K562 (cell line): ENCODE data around the gene SGTB. TPM values are rescaled to one million over a fixed set of nuclear protein-coding genes. Genes with fewer than 3 reads are reported as not detected.

Experiments used
- ARNT ChIP-seq, 2 experiments: fragments of 450-650 bp; IDR thresholded peaks; 2 replicates each; pipeline ENCODE4 v1.6.1; 2016; ENCODE audit warnings: mild to moderate bottlenecking in 1 of 2
- ATF6 ChIP-seq: sonication (generic); formaldehyde crosslinking; IDR thresholded peaks from 2 replicates; pipeline ENCODE4 v1.4.0; 2020; ENCODE audit warnings: mild to moderate bottlenecking, missing genetic modification reagents
- BMI1 ChIP-seq: fragments of 150-350 bp; IDR thresholded peaks from 2 replicates; pipeline ENCODE4 v1.6.1; 2014; ENCODE audit warnings: low read length
- CREB3 ChIP-seq: fragments of 450-650 bp; conservative IDR thresholded peaks from 2 replicates; pipeline ENCODE4 v1.6.1; 2016; ENCODE audit warnings: missing genetic modification characterization, low read depth, mild to moderate bottlenecking, missing compliant biosample characterization, moderate library complexity
- FOXA3 ChIP-seq, 2 experiments: fragments of 450-650 bp in 1 of 2; sonication (generic) in 1 of 2; formaldehyde crosslinking; IDR thresholded peaks in 1 of 2; conservative IDR thresholded peaks in 1 of 2; 2 replicates each; pipeline versions ENCODE4 v1.4.0 to v1.8.0; 2020 to 2022; ENCODE audit warnings: mild to moderate bottlenecking in 2 of 2, missing genetic modification reagents in 1 of 2
- GABPB1 ChIP-seq: sonication (generic); formaldehyde crosslinking; IDR thresholded peaks from 2 replicates; pipeline ENCODE4 v1.8.0; 2022; ENCODE audit warnings: mild to moderate bottlenecking, missing genetic modification reagents
- TAF7 ChIP-seq: fragments of 450-650 bp; IDR thresholded peaks from 2 replicates; pipeline ENCODE4 v1.6.1; 2016; ENCODE audit warnings: missing genetic modification characterization, missing compliant biosample characterization
- TCF3 ChIP-seq: sonication (generic); formaldehyde crosslinking; IDR thresholded peaks from 2 replicates; pipeline ENCODE4 v1.4.0; 2020; ENCODE audit warnings: mild to moderate bottlenecking, missing genetic modification reagents
- ZBTB49 ChIP-seq: sonication (generic); formaldehyde crosslinking; IDR thresholded peaks from 2 replicates; pipeline ENCODE4 v1.8.0; 2022; ENCODE audit warnings: missing genetic modification reagents, mild to moderate bottlenecking, borderline replicate concordance
- ZNF143 ChIP-seq: sonication (generic); formaldehyde crosslinking; IDR thresholded peaks from 2 replicates; pipeline ENCODE4 v1.9.0; 2022; ENCODE audit warnings: mild to moderate bottlenecking, missing genetic modification reagents
- polyA plus RNA-seq, 8 experiments: library from polyadenylated mRNA; depleted of rRNA in 4 of 8; stranded (reverse) in 5 of 8; unstranded in 3 of 8; fragments of >200 nt; fragmentation: Nextera tagmentation in 2 of 8; fragmentation: Illumina TruSeq in 1 of 8; extraction: Ambion mirVana in 2 of 8; extraction: Trizol in 1 of 8; gene quantifications; 2 replicates each; pipeline versions ENCODE4 v1.2.1 to v1.2.3, GENCODE V29; 2011 to 2014; ENCODE audit warnings: inconsistent platforms in 1 of 8, missing spikeins in 1 of 8
- total RNA-seq, 7 experiments: library from RNA; depleted of rRNA in 6 of 7; stranded (reverse); fragments of >200 nt in 6 of 7; fragmentation: Illumina TruSeq in 2 of 7; extraction: Trizol in 2 of 7; gene quantifications; 2 replicates each; pipeline versions ENCODE4 v1.2.1 to v1.2.3, GENCODE V29; 2011 to 2021; ENCODE audit warnings: low replicate concordance in 1 of 7
- TF ChIP-seq, protein P1 (sequence below): IDR thresholded peaks from 3 replicates; pipeline ENCODE4 v1.6.1; 2011; ENCODE audit warnings: borderline replicate concordance, mild to moderate bottlenecking; ENCODE audit not compliant: insufficient read length, insufficient read depth
- TF ChIP-seq, protein P2 (sequence below): fragments of 450-650 bp; IDR thresholded peaks from 2 replicates; pipeline ENCODE4 v1.6.1; 2016; ENCODE audit warnings: missing biosample characterization, missing genetic modification characterization
- TF ChIP-seq, protein P3 (sequence below): fragments of 450-650 bp; IDR thresholded peaks from 2 replicates; pipeline ENCODE4 v1.6.1; 2017; ENCODE audit warnings: antibody characterized with exemption, mild to moderate bottlenecking

SGTB gene
- total and polyA plus RNA-seq, 9 of the 15 experiments (the other 6 are each of a cell fraction or from before 2014, with no cell fraction given), result 1.3 to 8.4 (median 4.8) TPM

DNA sequence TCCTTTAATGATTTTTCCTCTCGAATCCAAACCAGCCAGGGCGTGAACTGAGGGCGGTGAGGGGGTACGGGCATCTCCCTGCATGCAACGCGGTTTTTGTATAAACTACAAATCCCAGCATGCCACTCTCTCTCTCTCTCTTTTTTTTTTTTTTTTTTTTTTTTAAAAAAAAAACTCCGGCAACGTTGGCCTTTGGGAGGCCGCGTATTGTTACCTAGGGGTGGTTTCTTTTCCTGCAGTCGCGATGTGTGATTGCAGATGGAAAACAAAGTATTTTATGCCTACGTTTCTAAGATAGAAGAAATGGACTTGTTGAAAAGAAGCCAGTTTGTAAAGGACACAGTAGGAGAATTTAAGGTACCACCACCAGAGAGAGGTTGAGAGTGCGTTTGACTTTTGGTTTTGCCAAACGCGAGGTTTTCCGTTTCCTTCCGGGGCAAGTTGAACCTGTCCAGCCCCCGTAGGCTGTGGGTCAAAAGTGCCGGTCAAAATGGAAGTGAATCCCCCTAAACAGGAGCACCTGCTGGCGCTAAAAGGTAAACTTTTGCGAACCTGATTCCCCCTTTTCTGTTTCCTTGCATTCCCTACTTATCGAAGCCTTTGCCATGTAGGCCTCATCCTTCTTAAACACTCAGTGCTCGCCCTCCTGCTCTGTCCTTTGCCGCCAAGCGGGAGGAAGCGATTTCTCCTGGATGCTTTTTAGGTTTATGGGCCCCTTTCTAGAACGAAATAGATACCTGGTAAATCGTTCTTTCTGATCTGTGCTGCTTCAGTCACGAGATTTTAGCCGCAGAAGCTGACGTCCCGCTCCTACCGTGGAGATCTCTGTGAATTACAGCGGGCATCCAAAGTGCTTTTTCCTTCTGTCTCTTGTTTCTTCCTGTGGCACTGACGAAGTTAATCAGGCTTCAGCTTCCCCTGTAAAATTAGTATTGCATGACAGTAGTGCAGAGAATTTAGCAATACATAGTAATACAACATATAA is 97.0 kb downstream of the SGTB start, which contains the start of the genes SHLD3 and TRAPPC13 (continued):
- TF ChIP-seq TAF7 (tag) (peak; percentile 74), FOXA3 (CRISPR knock-in tag; conservative IDR thresholded peaks at IDR 0.05 in 1 of 2, IDR thresholded peaks at IDR 0.05 in 1 of 2) (no peak), BMI1 (no peak), ATF6 (no peak), CREB3 (peak; percentile 59; the same call in 1 of the 2 replicates), GABPB1 (CRISPR knock-in tag) (peak; percentile 97), ZBTB49 (no peak), TCF3 (no peak), ARNT (IDR thresholded peaks at IDR 0.05) (peak; percentile 22 to 25; a peak in 1 of 4 replicates), ZNF143 (CRISPR knock-in tag) (peak; percentile 82)
- TF ChIP-seq, protein P1, sequence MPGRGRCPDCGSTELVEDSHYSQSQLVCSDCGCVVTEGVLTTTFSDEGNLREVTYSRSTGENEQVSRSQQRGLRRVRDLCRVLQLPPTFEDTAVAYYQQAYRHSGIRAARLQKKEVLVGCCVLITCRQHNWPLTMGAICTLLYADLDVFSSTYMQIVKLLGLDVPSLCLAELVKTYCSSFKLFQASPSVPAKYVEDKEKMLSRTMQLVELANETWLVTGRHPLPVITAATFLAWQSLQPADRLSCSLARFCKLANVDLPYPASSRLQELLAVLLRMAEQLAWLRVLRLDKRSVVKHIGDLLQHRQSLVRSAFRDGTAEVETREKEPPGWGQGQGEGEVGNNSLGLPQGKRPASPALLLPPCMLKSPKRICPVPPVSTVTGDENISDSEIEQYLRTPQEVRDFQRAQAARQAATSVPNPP, result no peak
- TF ChIP-seq, protein P2, sequence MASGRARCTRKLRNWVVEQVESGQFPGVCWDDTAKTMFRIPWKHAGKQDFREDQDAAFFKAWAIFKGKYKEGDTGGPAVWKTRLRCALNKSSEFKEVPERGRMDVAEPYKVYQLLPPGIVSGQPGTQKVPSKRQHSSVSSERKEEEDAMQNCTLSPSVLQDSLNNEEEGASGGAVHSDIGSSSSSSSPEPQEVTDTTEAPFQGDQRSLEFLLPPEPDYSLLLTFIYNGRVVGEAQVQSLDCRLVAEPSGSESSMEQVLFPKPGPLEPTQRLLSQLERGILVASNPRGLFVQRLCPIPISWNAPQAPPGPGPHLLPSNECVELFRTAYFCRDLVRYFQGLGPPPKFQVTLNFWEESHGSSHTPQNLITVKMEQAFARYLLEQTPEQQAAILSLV (tag), result no peak
- TF ChIP-seq, protein P3, sequence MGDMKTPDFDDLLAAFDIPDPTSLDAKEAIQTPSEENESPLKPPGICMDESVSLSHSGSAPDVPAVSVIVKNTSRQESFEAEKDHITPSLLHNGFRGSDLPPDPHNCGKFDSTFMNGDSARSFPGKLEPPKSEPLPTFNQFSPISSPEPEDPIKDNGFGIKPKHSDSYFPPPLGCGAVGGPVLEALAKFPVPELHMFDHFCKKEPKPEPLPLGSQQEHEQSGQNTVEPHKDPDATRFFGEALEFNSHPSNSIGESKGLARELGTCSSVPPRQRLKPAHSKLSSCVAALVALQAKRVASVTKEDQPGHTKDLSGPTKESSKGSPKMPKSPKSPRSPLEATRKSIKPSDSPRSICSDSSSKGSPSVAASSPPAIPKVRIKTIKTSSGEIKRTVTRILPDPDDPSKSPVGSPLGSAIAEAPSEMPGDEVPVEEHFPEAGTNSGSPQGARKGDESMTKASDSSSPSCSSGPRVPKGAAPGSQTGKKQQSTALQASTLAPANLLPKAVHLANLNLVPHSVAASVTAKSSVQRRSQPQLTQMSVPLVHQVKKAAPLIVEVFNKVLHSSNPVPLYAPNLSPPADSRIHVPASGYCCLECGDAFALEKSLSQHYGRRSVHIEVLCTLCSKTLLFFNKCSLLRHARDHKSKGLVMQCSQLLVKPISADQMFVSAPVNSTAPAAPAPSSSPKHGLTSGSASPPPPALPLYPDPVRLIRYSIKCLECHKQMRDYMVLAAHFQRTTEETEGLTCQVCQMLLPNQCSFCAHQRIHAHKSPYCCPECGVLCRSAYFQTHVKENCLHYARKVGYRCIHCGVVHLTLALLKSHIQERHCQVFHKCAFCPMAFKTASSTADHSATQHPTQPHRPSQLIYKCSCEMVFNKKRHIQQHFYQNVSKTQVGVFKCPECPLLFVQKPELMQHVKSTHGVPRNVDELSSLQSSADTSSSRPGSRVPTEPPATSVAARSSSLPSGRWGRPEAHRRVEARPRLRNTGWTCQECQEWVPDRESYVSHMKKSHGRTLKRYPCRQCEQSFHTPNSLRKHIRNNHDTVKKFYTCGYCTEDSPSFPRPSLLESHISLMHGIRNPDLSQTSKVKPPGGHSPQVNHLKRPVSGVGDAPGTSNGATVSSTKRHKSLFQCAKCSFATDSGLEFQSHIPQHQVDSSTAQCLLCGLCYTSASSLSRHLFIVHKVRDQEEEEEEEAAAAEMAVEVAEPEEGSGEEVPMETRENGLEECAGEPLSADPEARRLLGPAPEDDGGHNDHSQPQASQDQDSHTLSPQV, result peak; percentile 14; the same call in 1 of the 2 replicates
